ENCODE data around the gene ZFP42. TPM values are rescaled to one million over a fixed set of nuclear protein-coding genes. Genes with fewer than 3 reads are reported as not detected.
A peak's percentile ranks its signal among the peaks of the same experiment; 100 is the strongest.

Gene ZFP42
- total RNA-seq, 1 donor from 2014 or later, result under 0.01 TPM

- no peak for FAIRE-seq
- no peaks in the 10 kb centered on the region for H3K27me3 ChIP-seq (ENCODE audit: control insufficient read depth, insufficient read depth, low read length)
- no peak for TF ChIP-seq CTCF (IDR thresholded peaks at IDR 0.05; ENCODE audit: insufficient read depth, low read length, severe bottlenecking)
Measured at GRCh38 chr4:188023682-188024081, 28.1 kb downstream of the ZFP42 start.

GRCh38 chr4:188025476-188025875 is 29.9 kb downstream of the ZFP42 start:
- Histone ChIP-seq H3K27me3 (ENCODE audit: control insufficient read depth, insufficient read depth, low read length) (no peaks in the 10 kb centered on the region), H3K36me3 (ENCODE audit: control insufficient read depth, insufficient read depth, low read length) (no peaks in the 10 kb centered on the region), H3K4me3 (ENCODE audit: low read depth, low read length) (no peak overlapping the region)
- DNase-seq (ENCODE audit: low read depth), result no peak
- no peak for TF ChIP-seq CTCF (IDR thresholded peaks at IDR 0.05; ENCODE audit: insufficient read depth, low read length, severe bottlenecking)
- FAIRE-seq, result no peak

More at GRCh38 chr4:188023682-188024081, 28.1 kb downstream of the ZFP42 start:
- Histone ChIP-seq H3K36me3 (ENCODE audit: control insufficient read depth, insufficient read depth, low read length) (no peaks in the 10 kb centered on the region), H3K4me3 (ENCODE audit: low read depth, low read length) (no peak overlapping the region)
- no peak for DNase-seq (ENCODE audit: low read depth)

GRCh38 chr4:188029114-188029513 is 33.5 kb downstream of the ZFP42 start:
- DNase-seq (ENCODE audit: low read depth) (no peak), FAIRE-seq (peak; percentile 66)
- Histone ChIP-seq H3K4me3 (ENCODE audit: low read depth, low read length) (no peak overlapping the region), H3K27me3 (ENCODE audit: control insufficient read depth, insufficient read depth, low read length) (no peaks in the 10 kb centered on the region), H3K36me3 (ENCODE audit: control insufficient read depth, insufficient read depth, low read length) (no peaks in the 10 kb centered on the region)
- TF ChIP-seq CTCF (IDR thresholded peaks at IDR 0.05; ENCODE audit: insufficient read depth, low read length, severe bottlenecking), result no peak

- FAIRE-seq, result no peak
- no peak for TF ChIP-seq CTCF (IDR thresholded peaks at IDR 0.05; ENCODE audit: insufficient read depth, low read length, severe bottlenecking)
Measured at GRCh38 chr4:188030401-188030800, 34.8 kb downstream of the ZFP42 start.

GRCh38 chr4:188031751-188032150 is 36.2 kb downstream of the ZFP42 start:
- FAIRE-seq (no peak), DNase-seq (ENCODE audit: low read depth) (no peak)
- no peak overlapping the region for H3K4me3 ChIP-seq (ENCODE audit: low read depth, low read length)
- H3K27me3 ChIP-seq (ENCODE audit: control insufficient read depth, insufficient read depth, low read length), result no peaks in the 10 kb centered on the region
- H3K36me3 ChIP-seq (ENCODE audit: control insufficient read depth, insufficient read depth, low read length), result no peaks in the 10 kb centered on the region
- TF ChIP-seq CTCF (IDR thresholded peaks at IDR 0.05; ENCODE audit: insufficient read depth, low read length, severe bottlenecking), result no peak

More at GRCh38 chr4:188030401-188030800, 34.8 kb downstream of the ZFP42 start:
- DNase-seq (ENCODE audit: low read depth), result no peak
- H3K4me3 ChIP-seq (ENCODE audit: low read depth, low read length), result no peak overlapping the region
- H3K27me3 ChIP-seq (ENCODE audit: control insufficient read depth, insufficient read depth, low read length), result no peaks in the 10 kb centered on the region
- H3K36me3 ChIP-seq (ENCODE audit: control insufficient read depth, insufficient read depth, low read length), result no peaks in the 10 kb centered on the region

GRCh38 chr4:188032170-188032569 is 36.6 kb downstream of the ZFP42 start:
- no peak for TF ChIP-seq CTCF (IDR thresholded peaks at IDR 0.05; ENCODE audit: insufficient read depth, low read length, severe bottlenecking)
- DNase-seq (ENCODE audit: low read depth), result no peak
- FAIRE-seq, result no peak
- Histone ChIP-seq H3K36me3 (ENCODE audit: control insufficient read depth, insufficient read depth, low read length) (no peaks in the 10 kb centered on the region), H3K27me3 (ENCODE audit: control insufficient read depth, insufficient read depth, low read length) (no peaks in the 10 kb centered on the region), H3K4me3 (ENCODE audit: low read depth, low read length) (no peak overlapping the region)

Measured in bronchial epithelial cell (primary cell).